GM23248 (cell line): Measurements from ENCODE around the gene ARHGAP10. TPM values are rescaled to one million over a fixed set of nuclear protein-coding genes. Genes with fewer than 3 reads are reported as not detected.

Experiments used
- DNase-seq: peaks from one replicate; pipeline ENCODE4 v3.0.0-alpha.2; 2015
- H2AFZ ChIP-seq: fragments of 200-600 bp; sonication (generic); 2 replicates; pipeline ENCODE4 v1.6.1; 2016; ENCODE audit warnings: antibody characterized with exemption
- H3F3A ChIP-seq: fragments of 200-600 bp; sonication (generic); 2 replicates; pipeline ENCODE4 v1.6.1; 2016; ENCODE audit warnings: mild to moderate bottlenecking, antibody characterized with exemption, mixed run types; ENCODE audit not compliant: insufficient read depth
- H3K27ac ChIP-seq: fragments of 200-600 bp; sonication (generic); 2 replicates; pipeline ENCODE4 v1.5.1; 2016; ENCODE audit warnings: mild to moderate bottlenecking
- H3K27me3 ChIP-seq: fragments of 200-600 bp; sonication (generic); replicated peaks from 2 replicates; pipeline ENCODE4 v1.6.1; 2016; ENCODE audit warnings: mild to moderate bottlenecking; ENCODE audit not compliant: insufficient read depth
- H3K36me3 ChIP-seq: fragments of 200-600 bp; sonication (generic); 2 replicates; pipeline ENCODE4 v1.6.1; 2016; ENCODE audit warnings: low read depth, mild to moderate bottlenecking
- H3K4me1 ChIP-seq: fragments of 200-600 bp; sonication (generic); 2 replicates; pipeline ENCODE4 v1.6.1; 2016; ENCODE audit warnings: mild to moderate bottlenecking; ENCODE audit not compliant: insufficient read depth
- H3K4me2 ChIP-seq: fragments of 200-600 bp; sonication (generic); one replicate; pipeline ENCODE4 v1.6.1; 2016; ENCODE audit warnings: mild to moderate bottlenecking; ENCODE audit not compliant: unreplicated experiment
- H3K4me3 ChIP-seq: fragments of 200-600 bp; sonication (generic); 2 replicates; pipeline ENCODE4 v1.5.1; 2016; ENCODE audit warnings: mild to moderate bottlenecking
- H3K79me2 ChIP-seq: fragments of 200-600 bp; sonication (generic); 2 replicates; pipeline ENCODE4 v1.6.1; 2016; ENCODE audit warnings: mild to moderate bottlenecking; ENCODE audit not compliant: insufficient read depth
- H3K9ac ChIP-seq: fragments of 200-600 bp; sonication (generic); 2 replicates; pipeline ENCODE4 v1.6.1; 2016; ENCODE audit warnings: mild to moderate bottlenecking
- H3K9me2 ChIP-seq: fragments of 200-600 bp; sonication (generic); 2 replicates; pipeline ENCODE4 v1.6.1; 2016; ENCODE audit warnings: mixed run types, mild to moderate bottlenecking, moderate library complexity; ENCODE audit not compliant: insufficient read depth
- H3K9me3 ChIP-seq: fragments of 200-600 bp; sonication (generic); one replicate; pipeline ENCODE4 v1.6.1; 2017; ENCODE audit warnings: low read depth
- H4K20me1 ChIP-seq: fragments of 200-600 bp; sonication (generic); 2 replicates; pipeline ENCODE4 v1.6.0; 2016; ENCODE audit not compliant: insufficient read depth
- EZH2 ChIP-seq: fragments of 200-600 bp; sonication (generic); IDR thresholded peaks from 2 replicates; pipeline ENCODE4 v1.6.1; 2018; ENCODE audit warnings: antibody characterized with exemption, mild to moderate bottlenecking; ENCODE audit not compliant: insufficient read depth, poor library complexity, severe bottlenecking
- EZH2phosphoT487 ChIP-seq: fragments of 200-600 bp; sonication (generic); IDR thresholded peaks from 2 replicates; pipeline ENCODE4 v1.6.1; 2018; ENCODE audit warnings: antibody characterized with exemption, moderate library complexity, mild to moderate bottlenecking, low read depth; ENCODE audit not compliant: insufficient read depth
- WGBS, 2 experiments: methylation state at CpG; one replicate each; pipeline ENCODE4 v1.1.6; 2015 to 2017; ENCODE audit warnings: low lambda C conversion rate in 2 of 2, low coverage in 1 of 2; ENCODE audit errors: missing lambda C conversion rate in 2 of 2; 5-methylcytosine and 5-hydroxymethylcytosine counted together
- in situ Hi-C: fragments of 300-500 bp; cut with MboI; formaldehyde crosslinking; loops from 2 replicates; pipeline ENCODE4 v1.15.0; 2020
- polyA plus RNA-seq: library from polyadenylated mRNA; unstranded; fragments of >200 nt; fragmentation: Nextera tagmentation; extraction: Ambion mirVana; gene quantifications from 2 replicates; pipeline ENCODE4 v1.2.1, GENCODE V29; 2016
- total RNA-seq: library from RNA; depleted of rRNA; stranded (reverse); fragments of >200 nt; shearing (Covaris generic); gene quantifications from 2 replicates; pipeline ENCODE4 v1.2.3, GENCODE V29; 2014

The ARHGAP10 gene
- total and polyA plus RNA-seq, 2 experiments from 2014 or later = 19.5 to 24.8 TPM

GRCh38 chr4:147737623-147738022, 5.7 kb downstream of the ARHGAP10 start:
- no peak for DNase-seq
- no peak overlapping the region for H3K4me3 ChIP-seq
- H3K79me2 ChIP-seq = peaks cover 100% of the 10 kb centered on the region
- no peak overlapping the region for H3K4me2 ChIP-seq
- in situ Hi-C loops = no loop called here
- H4K20me1 ChIP-seq = no peaks in the 10 kb centered on the region
- no peak overlapping the region for H2AFZ ChIP-seq
- TF ChIP-seq EZH2phosphoT487 (no peak), EZH2 (no peak)
- no peaks in the 10 kb centered on the region for H3K27me3 ChIP-seq
- H3F3A ChIP-seq = peaks cover 38% of the 10 kb centered on the region
- WGBS, 2 experiments = 31 to 52% methylated on average over 2 of the region's 2 CpGs
- no peak overlapping the region for H3K9ac ChIP-seq
- H3K4me1 ChIP-seq = peaks cover 53% of the 10 kb centered on the region
- H3K9me2 ChIP-seq = no peaks in the 10 kb centered on the region
- H3K9me3 ChIP-seq = no peaks in the 10 kb centered on the region
- no peak overlapping the region for H3K27ac ChIP-seq
- H3K36me3 ChIP-seq = no peaks in the 10 kb centered on the region

DNA sequence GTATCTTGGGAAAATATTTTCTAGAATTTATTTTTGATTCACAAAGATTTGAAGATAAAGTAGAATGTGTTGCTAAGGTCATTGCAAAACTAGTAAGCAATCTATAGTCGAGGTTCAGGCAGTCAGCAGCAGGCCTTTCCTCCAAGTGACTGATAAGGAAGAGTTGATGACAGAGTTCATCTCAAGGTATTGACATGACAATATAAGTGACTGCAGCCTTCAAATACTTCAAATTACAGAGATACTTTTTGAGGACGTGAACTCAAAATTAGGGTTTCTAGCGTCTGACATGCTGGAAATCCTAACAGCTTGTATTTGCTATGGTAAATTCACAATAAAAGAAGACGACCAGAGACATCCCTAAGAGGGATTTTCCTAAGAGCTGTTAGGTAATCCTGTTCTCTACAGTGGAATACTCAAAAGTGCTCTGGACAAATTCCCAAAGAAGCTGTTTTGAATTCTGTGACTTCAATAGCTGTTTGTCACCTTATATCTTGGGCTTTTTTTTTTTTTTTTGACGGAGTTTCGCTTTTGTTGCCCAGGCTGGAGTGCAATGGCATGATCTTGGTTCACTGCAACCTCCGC, 7.4 kb downstream of the ARHGAP10 start:
- H3K9ac ChIP-seq = no peak overlapping the region
- no peak for TF ChIP-seq EZH2
- TF ChIP-seq EZH2phosphoT487 = no peak
- H3K4me2 ChIP-seq = no peak overlapping the region
- DNase-seq = no peak
- H3K27ac ChIP-seq = no peak overlapping the region
- H3K27me3 ChIP-seq = no peaks in the 10 kb centered on the region
- 0 out of 2 replicates have a peak, but pooled peaks cover 5% of the 10 kb centered on the region for H4K20me1 ChIP-seq
- H3K4me3 ChIP-seq = no peak overlapping the region
- H3F3A ChIP-seq = peaks cover 32% of the 10 kb centered on the region
- peaks cover 48% of the 10 kb centered on the region for H3K4me1 ChIP-seq
- H2AFZ ChIP-seq = no peak overlapping the region
- no peaks in the 10 kb centered on the region for H3K36me3 ChIP-seq
- H3K9me2 ChIP-seq = no peaks in the 10 kb centered on the region
- no peaks in the 10 kb centered on the region for H3K9me3 ChIP-seq
- H3K79me2 ChIP-seq = peaks cover 100% of the 10 kb centered on the region
- in situ Hi-C loops = no loop called here
- WGBS, 2 experiments = 90 to 94% methylated on average over 4 to 7 of the region's 7 CpGs

- H3K79me2 ChIP-seq = peaks cover 100% of the 10 kb centered on the region
- H3K4me3 ChIP-seq = no peak overlapping the region
- H3F3A ChIP-seq = peaks cover 32% of the 10 kb centered on the region
- H3K27me3 ChIP-seq = no peaks in the 10 kb centered on the region
- H2AFZ ChIP-seq = no peak overlapping the region
- H3K9me2 ChIP-seq = no peaks in the 10 kb centered on the region
- in situ Hi-C loops = no loop called here
- no peak overlapping the region for H3K9ac ChIP-seq
- no peaks in the 10 kb centered on the region for H3K9me3 ChIP-seq
- WGBS, 2 experiments = 83 to 85% methylated on average over 3 of the region's 3 CpGs
- peaks cover 39% of the 10 kb centered on the region for H3K4me1 ChIP-seq
- H3K36me3 ChIP-seq = no peaks in the 10 kb centered on the region
- H3K4me2 ChIP-seq = no peak overlapping the region
- H3K27ac ChIP-seq = no peak overlapping the region
- no peak for DNase-seq
- H4K20me1 ChIP-seq = 0 out of 2 replicates have a peak, but pooled peaks cover 6% of the 10 kb centered on the region
- TF ChIP-seq EZH2 = no peak
- TF ChIP-seq EZH2phosphoT487 = no peak
Measured at GRCh38 chr4:147740176-147740575, 8.3 kb downstream of the ARHGAP10 start.

DNA sequence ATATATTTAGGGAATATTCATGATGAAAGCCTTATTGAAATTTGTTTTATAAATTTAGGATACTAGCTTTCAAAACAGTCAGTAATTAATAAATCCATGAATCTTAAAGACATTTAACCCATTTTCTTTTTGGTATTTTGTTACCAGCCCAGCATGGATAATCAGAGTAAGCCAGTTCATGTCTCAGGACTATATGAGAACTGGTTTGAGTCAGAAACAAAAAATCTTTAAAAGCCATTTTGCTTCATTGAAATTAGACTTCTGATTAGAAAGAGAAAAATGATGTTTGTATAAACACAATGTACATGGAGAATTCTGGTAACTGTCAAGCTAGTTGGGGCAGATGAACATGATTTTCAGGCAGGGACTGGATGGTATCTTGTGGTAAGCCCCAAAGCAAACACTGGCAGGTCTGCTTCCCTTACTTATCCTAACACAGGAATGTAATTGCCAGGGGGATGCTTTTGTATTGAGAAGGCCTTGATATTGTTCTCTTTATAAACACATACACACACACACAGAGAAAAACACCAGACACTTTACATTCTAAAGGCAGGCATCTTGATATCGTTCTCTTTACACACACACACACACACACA, 9.4 kb downstream of the ARHGAP10 start:
- TF ChIP-seq EZH2phosphoT487 (no peak), EZH2 (no peak)
- Histone ChIP-seq H3K9me3 (no peaks in the 10 kb centered on the region), H3F3A (peaks cover 23% of the 10 kb centered on the region), H3K9me2 (no peaks in the 10 kb centered on the region), H4K20me1 (0 out of 2 replicates have a peak, but pooled peaks cover 6% of the 10 kb centered on the region), H3K79me2 (peaks cover 100% of the 10 kb centered on the region), H3K9ac (no peak overlapping the region), H3K27ac (peak overlapping the region; percentile 37), H3K27me3 (no peaks in the 10 kb centered on the region), H3K4me2 (peak overlapping the region; percentile 9), H3K36me3 (no peaks in the 10 kb centered on the region), H2AFZ (no peak overlapping the region), H3K4me1 (peaks cover 28% of the 10 kb centered on the region), H3K4me3 (no peak overlapping the region)
- WGBS, 2 experiments = 92 to 100% methylated on average over 1 of the region's 1 CpG
- DNase-seq = peak; percentile 42
- in situ Hi-C loops = no loop called here
